CD14-positive monocyte (primary cell): ENCODE measurements around the gene PHLDB2. TPM values are rescaled to one million over a fixed set of nuclear protein-coding genes. Genes with fewer than 3 reads are reported as not detected.

ENCODE experiments used
- DNase-seq, 3 donors: peaks; one replicate each; pipeline ENCODE4 v3.0.0-alpha.2; 2011 to 2022
- H2AFZ ChIP-seq: 2 replicates; pipeline ENCODE4 v1.6.0; 2012; ENCODE audit warnings: mild to moderate bottlenecking, low read depth, low read length, inconsistent platforms; ENCODE audit not compliant: insufficient read depth, poor library complexity, severe bottlenecking
- H3K27ac ChIP-seq, 2 donors: 1 replicate in 1 of 2; 2 replicates in 1 of 2; pipeline ENCODE4 v1.5.1; 2012 to 2013; ENCODE audit warnings: low read length in 2 of 2, control low read depth in 1 of 2, inconsistent platforms in 1 of 2, low read depth in 1 of 2, mild to moderate bottlenecking in 1 of 2
- H3K27me3 ChIP-seq, 2 donors: one replicate each; pipeline versions ENCODE4 v1.6.0 to v1.6.1; 2011 to 2013; ENCODE audit warnings: low read length in 2 of 2; ENCODE audit not compliant: control insufficient read depth in 2 of 2, insufficient read depth in 2 of 2
- H3K36me3 ChIP-seq, 2 donors: replicated peaks in 1 of 2; 1 replicate in 1 of 2; 2 replicates in 1 of 2; pipeline versions ENCODE4 v1.5.1 to v1.6.1; 2012 to 2013; ENCODE audit warnings: low read length in 2 of 2, control low read depth in 1 of 2, inconsistent platforms in 1 of 2, mild to moderate bottlenecking in 1 of 2; ENCODE audit not compliant: insufficient read depth in 2 of 2, control insufficient read depth in 1 of 2
- H3K4me1 ChIP-seq, 2 donors: 1 replicate in 1 of 2; 2 replicates in 1 of 2; pipeline versions ENCODE4 v1.5.1 to v1.6.1; 2012 to 2013; ENCODE audit warnings: low read length in 2 of 2, control low read depth in 1 of 2, inconsistent platforms in 1 of 2, mild to moderate bottlenecking in 1 of 2, moderate library complexity in 1 of 2; ENCODE audit not compliant: insufficient read depth in 2 of 2, control insufficient read depth in 1 of 2
- H3K4me2 ChIP-seq: replicated peaks from 2 replicates; pipeline ENCODE3; 2012; ENCODE audit warnings: low read length, moderate library complexity, mild to moderate bottlenecking; ENCODE audit not compliant: poor library complexity, severe bottlenecking; ENCODE audit errors: extremely low read depth
- H3K4me3 ChIP-seq, 3 experiments: fragments of 200-600 bp in 1 of 3; sonication (generic) in 1 of 3; replicated peaks in 1 of 3; 1 replicate in 2 of 3; 2 replicates in 1 of 3; pipeline ENCODE4 v1.5.1; 2011 to 2013; ENCODE audit warnings: low read length in 3 of 3, mild to moderate bottlenecking in 3 of 3, control low read depth in 2 of 3, low read depth in 2 of 3, inconsistent platforms in 1 of 3, moderate library complexity in 1 of 3
- H3K79me2 ChIP-seq: 2 replicates; pipeline ENCODE4 v1.6.0; 2012; ENCODE audit warnings: mild to moderate bottlenecking, control low read depth, inconsistent platforms, low read length, moderate library complexity; ENCODE audit not compliant: insufficient read depth
- H3K9ac ChIP-seq: 2 replicates; pipeline ENCODE4 v1.6.0; 2017; ENCODE audit warnings: low read length, mild to moderate bottlenecking; ENCODE audit not compliant: insufficient read depth, poor library complexity, severe bottlenecking
- H3K9me3 ChIP-seq, 2 donors: replicated peaks in 1 of 2; 1 replicate in 1 of 2; 2 replicates in 1 of 2; pipeline versions ENCODE4 v1.5.1 to v1.6.1; 2012 to 2013; ENCODE audit warnings: low read length in 2 of 2, control low read depth in 1 of 2; ENCODE audit not compliant: control insufficient read depth in 1 of 2, insufficient read depth in 1 of 2
- H4K20me1 ChIP-seq: 2 replicates; pipeline ENCODE4 v1.6.0; 2012; ENCODE audit warnings: mild to moderate bottlenecking, low read length, control low read depth, moderate library complexity; ENCODE audit not compliant: insufficient read depth
- H3K27ac Mint-ChIP-seq, 7 donors: one replicate each; pipeline ENCODE4 v1.8.0; 2020; ENCODE audit warnings: mild to moderate bottlenecking in 7 of 7, mixed read lengths in 7 of 7, moderate library complexity in 6 of 7, inconsistent platforms in 2 of 7
- H3K27me3 Mint-ChIP-seq, 3 donors: one replicate each; pipeline ENCODE4 v1.8.0; 2021 to 2022; ENCODE audit warnings: low read depth in 3 of 3, mild to moderate bottlenecking in 3 of 3, mixed read lengths in 3 of 3, moderate library complexity in 3 of 3, inconsistent platforms in 1 of 3
- H3K36me3 Mint-ChIP-seq, 2 donors: one replicate each; pipeline ENCODE4 v1.8.0; 2020; ENCODE audit warnings: mixed read lengths in 2 of 2, inconsistent platforms in 1 of 2, mild to moderate bottlenecking in 1 of 2
- H3K4me1 Mint-ChIP-seq: one replicate; pipeline ENCODE4 v1.8.0; 2020; ENCODE audit warnings: mild to moderate bottlenecking, mixed read lengths
- H3K4me3 Mint-ChIP-seq, 2 donors: one replicate each; pipeline ENCODE4 v1.8.0; 2020; ENCODE audit warnings: mild to moderate bottlenecking in 2 of 2, mixed read lengths in 2 of 2, moderate library complexity in 1 of 2
- H3K9me3 Mint-ChIP-seq, 7 donors: one replicate each; pipeline ENCODE4 v1.8.0; 2020 to 2022; ENCODE audit warnings: mixed read lengths in 7 of 7, mild to moderate bottlenecking in 6 of 7, moderate library complexity in 6 of 7, inconsistent platforms in 2 of 7
- WGBS: methylation state at CpG from one replicate; pipeline ENCODE4 v1.1.5; 2013; ENCODE audit warnings: missing lambda C conversion rate; ENCODE audit not compliant: insufficient coverage; 5-methylcytosine and 5-hydroxymethylcytosine counted together
- intact Hi-C, 2 donors: fragments of 100-400 bp; cut with micrococcal nuclease; formaldehyde crosslinking; loops; one replicate each; pipeline versions ENCODE4 v1.15.0 to v1.15.1; 2023
- polyA plus RNA-seq, 3 donors: library from polyadenylated mRNA; depleted of rRNA in 1 of 3; unstranded in 2 of 3; stranded (reverse) in 1 of 3; fragments of 300-500 nt in 2 of 3; fragments of >200 nt in 1 of 3; fragmentation: Illumina TruSeq in 2 of 3; gene quantifications; 1 replicate in 2 of 3; 2 replicates in 1 of 3; pipeline ENCODE4 v1.2.3, GENCODE V29; 2012 to 2021
- TF ChIP-seq, protein P1 (sequence below): fragments of 200-600 bp; IDR thresholded peaks from one replicate; pipeline ENCODE4 v1.8.0; 2022; ENCODE audit warnings: antibody characterized with exemption, mild to moderate bottlenecking

Gene PHLDB2
- polyA plus RNA-seq, 3 donors = 0.08 TPM; not detected in 2

DNA sequence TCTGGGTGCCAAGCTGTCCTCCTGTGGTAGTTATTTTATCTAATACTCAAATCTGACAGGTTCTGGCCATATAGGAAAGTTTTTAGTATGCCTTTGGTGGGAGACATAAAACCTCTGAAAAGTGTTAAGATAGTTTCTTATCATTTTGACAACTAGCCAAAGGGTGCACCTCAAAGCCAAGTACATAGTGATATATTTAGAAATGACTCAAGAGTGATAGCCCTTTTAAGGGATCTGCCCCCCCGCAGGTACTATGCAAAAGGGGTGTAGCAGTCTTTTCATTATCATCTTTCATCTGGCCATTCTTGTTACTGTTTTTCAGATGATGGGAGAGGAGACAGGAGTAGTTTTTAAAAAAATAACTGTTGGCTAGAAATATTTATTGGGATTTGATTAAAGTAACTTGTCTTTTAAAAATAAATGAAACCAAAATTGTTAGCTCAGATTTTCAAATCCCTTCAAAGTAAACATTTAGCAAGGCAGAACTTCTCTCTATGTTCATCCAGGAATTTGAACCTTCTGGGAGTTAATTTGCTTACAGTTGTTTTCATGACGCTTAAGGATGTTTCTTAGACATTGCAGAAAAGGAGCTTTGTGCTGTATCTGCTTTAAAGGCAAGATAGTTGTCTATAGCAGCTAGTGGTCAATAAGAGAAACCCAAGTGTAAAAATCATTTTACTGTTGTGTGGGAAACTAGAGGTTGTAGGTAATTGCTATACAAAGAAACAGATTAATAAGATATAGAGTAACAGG, 5.1 kb downstream of the PHLDB2 start:
- H3K4me1 ChIP-seq = peaks cover 15 to 17% of the 10 kb centered on the region in 2 donors
- no peak overlapping the region for H3K4me3 ChIP-seq
- H3K36me3 Mint-ChIP-seq = peaks cover 0 to 4% of the 10 kb centered on the region in 2 donors
- peaks cover 0 to 5% (median 0%) of the 10 kb centered on the region in 7 donors for H3K9me3 Mint-ChIP-seq
- H3K27me3 Mint-ChIP-seq = peaks cover 24 to 38% (median 29%) of the 10 kb centered on the region in 3 donors
- intact Hi-C loops = no loop called here
- H3K27ac Mint-ChIP-seq = no peak overlapping the region
- WGBS = no CpG with 5 or more reads among the region's 2 CpGs
- no peaks in the 10 kb centered on the region for H4K20me1 ChIP-seq
- no peak overlapping the region for H3K27ac ChIP-seq
- H2AFZ ChIP-seq = no peak overlapping the region
- no peak for DNase-seq
- peaks cover 18% of the 10 kb centered on the region for H3K4me1 Mint-ChIP-seq
- no peaks in the 10 kb centered on the region for H3K79me2 ChIP-seq
- TF ChIP-seq, protein P1, sequence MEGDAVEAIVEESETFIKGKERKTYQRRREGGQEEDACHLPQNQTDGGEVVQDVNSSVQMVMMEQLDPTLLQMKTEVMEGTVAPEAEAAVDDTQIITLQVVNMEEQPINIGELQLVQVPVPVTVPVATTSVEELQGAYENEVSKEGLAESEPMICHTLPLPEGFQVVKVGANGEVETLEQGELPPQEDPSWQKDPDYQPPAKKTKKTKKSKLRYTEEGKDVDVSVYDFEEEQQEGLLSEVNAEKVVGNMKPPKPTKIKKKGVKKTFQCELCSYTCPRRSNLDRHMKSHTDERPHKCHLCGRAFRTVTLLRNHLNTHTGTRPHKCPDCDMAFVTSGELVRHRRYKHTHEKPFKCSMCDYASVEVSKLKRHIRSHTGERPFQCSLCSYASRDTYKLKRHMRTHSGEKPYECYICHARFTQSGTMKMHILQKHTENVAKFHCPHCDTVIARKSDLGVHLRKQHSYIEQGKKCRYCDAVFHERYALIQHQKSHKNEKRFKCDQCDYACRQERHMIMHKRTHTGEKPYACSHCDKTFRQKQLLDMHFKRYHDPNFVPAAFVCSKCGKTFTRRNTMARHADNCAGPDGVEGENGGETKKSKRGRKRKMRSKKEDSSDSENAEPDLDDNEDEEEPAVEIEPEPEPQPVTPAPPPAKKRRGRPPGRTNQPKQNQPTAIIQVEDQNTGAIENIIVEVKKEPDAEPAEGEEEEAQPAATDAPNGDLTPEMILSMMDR = no peak
- no peak overlapping the region for H3K4me2 ChIP-seq
- H3K9me3 ChIP-seq = peaks cover 0 to under 1% of the 10 kb centered on the region in 2 donors
- H3K9ac ChIP-seq = no peak overlapping the region
- peaks cover 12 to 19% of the 10 kb centered on the region in 2 donors for H3K27me3 ChIP-seq
- H3K4me3 Mint-ChIP-seq = no peak overlapping the region
- no peaks in the 10 kb centered on the region for H3K36me3 ChIP-seq

DNA sequence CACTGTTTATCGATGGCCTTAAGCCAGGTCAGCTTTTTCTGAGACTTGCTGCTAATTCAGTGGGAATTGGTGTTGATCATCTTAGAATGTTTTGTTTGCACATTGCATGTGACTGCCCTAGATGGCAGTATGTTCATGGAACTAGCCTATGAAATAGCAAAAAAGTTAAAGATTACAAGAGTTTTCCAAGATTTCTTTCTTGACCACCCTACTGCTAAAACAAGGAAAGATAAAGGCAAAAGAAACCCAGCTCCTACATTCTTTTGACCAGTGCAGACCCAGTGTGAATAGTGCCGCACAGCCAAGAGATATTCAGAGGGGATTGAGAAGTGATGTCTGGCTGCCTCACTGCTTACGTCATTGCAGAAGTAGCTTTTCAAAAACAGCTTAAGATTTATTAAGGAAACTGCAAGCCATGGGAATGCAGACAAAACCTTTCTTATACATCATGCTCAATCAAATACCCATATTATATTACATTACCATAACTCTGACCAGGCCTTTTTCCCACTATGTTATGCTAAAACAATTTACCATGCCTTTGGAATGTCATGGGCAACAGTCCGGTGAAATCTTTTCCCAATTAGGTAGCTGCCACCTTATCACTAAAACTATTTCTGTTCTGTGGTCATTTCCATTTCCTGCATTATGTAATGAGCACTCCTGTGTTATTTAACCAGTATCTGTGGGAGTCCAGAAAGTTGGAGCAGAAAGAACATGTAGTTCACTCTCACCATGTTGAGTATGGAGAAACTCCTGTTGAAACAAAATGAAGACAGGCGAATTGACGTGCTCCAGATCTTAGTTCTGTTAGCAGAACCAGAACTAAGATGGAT, 6.0 kb downstream of the PHLDB2 start:
- no peaks in the 10 kb centered on the region for H3K36me3 Mint-ChIP-seq
- DNase-seq = no peak
- H3K4me1 ChIP-seq = peaks cover 7% of the 10 kb centered on the region in 2 donors
- TF ChIP-seq, protein P1 = no peak
- intact Hi-C loops = no loop called here
- no peak overlapping the region for H3K4me2 ChIP-seq
- H3K27me3 ChIP-seq = peaks cover 6 to 13% of the 10 kb centered on the region in 2 donors
- H4K20me1 ChIP-seq = no peaks in the 10 kb centered on the region
- no peak overlapping the region for H3K4me3 Mint-ChIP-seq
- H2AFZ ChIP-seq = no peak overlapping the region
- 46% methylated on average over 3 of the region's 6 CpGs for WGBS
- H3K27ac Mint-ChIP-seq = no peak overlapping the region
- H3K27ac ChIP-seq = no peak overlapping the region
- no peak overlapping the region for H3K9ac ChIP-seq
- peaks cover 0 to under 1% (median 0%) of the 10 kb centered on the region in 7 donors for H3K9me3 Mint-ChIP-seq
- H3K27me3 Mint-ChIP-seq = peaks cover 16 to 29% (median 19%) of the 10 kb centered on the region in 3 donors
- no peaks in the 10 kb centered on the region for H3K9me3 ChIP-seq
- H3K4me3 ChIP-seq = no peak overlapping the region
- H3K36me3 ChIP-seq = no peaks in the 10 kb centered on the region
- H3K79me2 ChIP-seq = no peaks in the 10 kb centered on the region
- peaks cover 11% of the 10 kb centered on the region for H3K4me1 Mint-ChIP-seq
